Thymus (tissue), 11 donors: ENCODE data around the gene HIVEP3. TPM values are rescaled to one million over a fixed set of nuclear protein-coding genes. Genes with fewer than 3 reads are reported as not detected.

ENCODE experiments used
- DNase-seq, 9 donors: peaks; one replicate each; pipeline ENCODE4 v3.0.0-alpha.2; 2013; ENCODE audit warnings: low spot score in 9 of 9, low read depth in 6 of 9, missing footprints in 1 of 9
- H3K27ac ChIP-seq, 2 donors: one replicate each; pipeline ENCODE4 v1.5.1; 2013; ENCODE audit warnings: control low read depth in 1 of 2, low read depth in 1 of 2, low read length in 1 of 2, mild to moderate bottlenecking in 1 of 2, moderate library complexity in 1 of 2
- H3K27me3 ChIP-seq, 2 donors: one replicate each; pipeline ENCODE4 v1.5.1; 2013; ENCODE audit warnings: low read length in 1 of 2; ENCODE audit not compliant: control insufficient read depth in 2 of 2, insufficient read depth in 1 of 2
- H3K36me3 ChIP-seq, 2 donors: one replicate each; pipeline ENCODE4 v1.5.1; 2013; ENCODE audit warnings: low read length in 1 of 2, mild to moderate bottlenecking in 1 of 2, moderate library complexity in 1 of 2; ENCODE audit not compliant: control insufficient read depth in 2 of 2, insufficient read depth in 2 of 2
- H3K4me1 ChIP-seq, 2 donors: one replicate each; pipeline ENCODE4 v1.5.1; 2013; ENCODE audit warnings: low read length in 2 of 2; ENCODE audit not compliant: control insufficient read depth in 2 of 2, insufficient read depth in 2 of 2
- H3K4me3 ChIP-seq, 2 donors: one replicate each; pipeline ENCODE4 v1.5.1; 2013; ENCODE audit warnings: low read length in 2 of 2, control low read depth in 1 of 2, mild to moderate bottlenecking in 1 of 2
- H3K9me3 ChIP-seq, 2 donors: one replicate each; pipeline ENCODE4 v1.5.1; 2013; ENCODE audit warnings: low read length in 1 of 2, mild to moderate bottlenecking in 1 of 2; ENCODE audit not compliant: control insufficient read depth in 2 of 2, insufficient read depth in 1 of 2
- WGBS: extraction: QIAGEN DNeasy Blood & Tissue Kit; methylation state at CpG from one replicate; pipeline ENCODE4 v1.1.7; 2013; 5-methylcytosine and 5-hydroxymethylcytosine counted together
- polyA plus RNA-seq: library from polyadenylated mRNA; stranded (reverse); fragments of 200-250 nt; gene quantifications from one replicate; pipeline ENCODE4 v1.2.3, GENCODE V29; 2013
- total RNA-seq: library from RNA; stranded (reverse); fragments of 120-200 nt; gene quantifications from one replicate; pipeline ENCODE4 v1.2.4, GENCODE V29; 2013
- donor health status: healthy.

HIVEP3 gene
- total and polyA plus RNA-seq, 2 donors: 6.7 to 12.1 TPM

DNA sequence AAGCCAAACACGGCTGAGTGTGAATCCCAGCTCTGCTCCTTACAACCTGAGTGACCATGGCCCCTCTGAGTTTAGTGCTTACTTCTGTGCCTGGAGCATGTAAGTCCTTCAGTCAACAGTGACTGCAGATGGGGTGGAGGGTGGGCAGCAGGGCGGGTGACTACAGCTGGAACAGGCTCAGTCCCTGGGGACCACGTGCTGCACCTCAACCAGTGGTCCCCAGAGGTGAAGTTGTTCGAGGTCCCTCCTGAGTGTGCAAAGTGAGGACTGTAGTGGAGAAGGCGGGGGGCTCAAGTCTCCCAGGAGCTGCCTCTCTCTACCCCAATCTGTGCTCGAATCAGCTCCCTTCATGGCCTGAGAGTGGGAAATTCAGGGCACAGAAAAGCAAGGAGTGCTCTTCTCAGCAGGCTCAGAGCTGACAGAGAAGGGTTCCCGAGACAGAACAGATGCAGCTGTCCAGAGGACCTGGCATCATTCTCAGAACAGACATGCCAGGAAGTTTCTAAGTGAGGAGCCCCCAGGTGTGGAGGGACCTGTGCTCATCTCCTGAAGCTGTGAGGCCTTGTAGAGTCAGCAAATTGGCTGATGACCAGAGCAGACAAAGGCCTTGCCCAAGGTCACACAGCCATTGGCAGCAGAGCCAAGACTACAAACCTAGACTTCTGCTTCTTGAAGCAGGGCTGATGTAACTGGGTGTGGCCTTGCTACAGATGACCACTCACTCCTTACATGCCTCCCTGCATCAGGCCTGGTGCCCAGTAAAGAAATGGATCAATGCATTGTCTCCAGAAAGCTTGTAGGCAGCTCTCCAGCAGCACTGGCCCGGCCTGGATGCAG is 372.5 kb downstream of the HIVEP3 start:
- H3K9me3 ChIP-seq: peaks cover 0 to 3% of the 10 kb centered on the region in 2 donors
- DNase-seq: no peak
- no peaks in the 10 kb centered on the region for H3K4me1 ChIP-seq
- no peak overlapping the region for H3K4me3 ChIP-seq
- H3K27me3 ChIP-seq: no peaks in the 10 kb centered on the region
- 96% methylated on average over 8 of the region's 8 CpGs for WGBS
- no peak overlapping the region for H3K27ac ChIP-seq
- peaks cover 25 to 33% of the 10 kb centered on the region in 2 donors for H3K36me3 ChIP-seq

DNA sequence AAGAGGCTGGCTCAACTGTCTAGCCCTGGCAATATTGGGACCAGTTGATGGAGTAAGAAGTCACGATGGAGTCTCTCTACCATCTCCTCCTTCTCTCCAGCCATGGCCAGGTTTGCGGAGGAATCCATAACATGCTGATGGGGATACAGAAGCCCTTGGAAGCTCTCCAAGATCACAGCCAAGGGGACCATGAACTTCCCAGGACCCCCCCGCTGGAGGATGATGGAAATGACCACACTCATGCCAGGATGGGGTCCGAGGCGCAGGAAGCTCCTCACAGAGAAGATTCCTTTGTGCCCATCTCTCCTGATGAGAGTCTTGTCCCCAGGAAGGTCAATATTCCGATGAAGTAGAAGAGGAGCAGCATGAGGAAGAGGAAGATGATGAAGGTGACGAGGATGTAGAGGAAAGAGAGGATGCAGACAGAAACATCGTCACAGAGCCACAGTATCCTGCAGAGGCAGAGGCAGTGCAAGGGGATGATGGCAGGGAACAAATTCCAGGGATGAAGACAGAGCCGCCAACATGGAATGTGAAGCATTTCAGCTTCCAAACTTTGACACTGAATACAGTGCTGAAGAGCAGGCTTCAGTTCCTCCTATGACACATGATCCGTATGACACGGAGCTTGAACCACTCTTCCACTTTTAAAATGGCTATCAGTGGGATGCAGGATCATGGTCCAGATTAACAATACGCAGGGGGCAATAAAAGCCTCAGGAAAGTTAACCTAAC is 376.4 kb downstream of the HIVEP3 start:
- Histone ChIP-seq H3K4me3 (no peak overlapping the region), H3K9me3 (peaks cover 0 to 3% of the 10 kb centered on the region in 2 donors), H3K4me1 (no peaks in the 10 kb centered on the region), H3K27me3 (no peaks in the 10 kb centered on the region), H3K36me3 (peaks cover 31 to 61% of the 10 kb centered on the region in 2 donors), H3K27ac (no peak overlapping the region)
- DNase-seq: no peak
- 96% methylated on average over 12 of the region's 12 CpGs for WGBS

DNA sequence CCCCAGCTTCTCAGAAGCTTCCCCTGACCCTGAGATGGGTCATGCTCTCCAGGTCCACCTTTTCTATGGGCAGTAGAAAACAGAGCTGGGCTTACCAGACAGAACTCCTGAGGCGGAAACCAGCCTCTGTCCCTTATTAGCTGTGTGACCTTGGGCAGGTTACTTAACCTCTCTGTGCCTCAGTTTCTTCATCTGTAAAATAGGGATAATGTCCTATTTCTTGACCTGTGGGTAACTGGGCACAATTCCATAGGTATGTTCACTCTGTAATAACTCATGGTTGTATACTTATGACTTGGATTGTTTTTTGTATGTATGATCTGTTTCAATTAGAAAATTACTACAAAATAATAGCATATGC is 377.1 kb downstream of the HIVEP3 start:
- Histone ChIP-seq H3K4me3 (no peak overlapping the region), H3K27me3 (no peaks in the 10 kb centered on the region), H3K4me1 (no peaks in the 10 kb centered on the region), H3K27ac (no peak overlapping the region), H3K36me3 (peaks cover 24 to 61% of the 10 kb centered on the region in 2 donors), H3K9me3 (peaks cover 0 to 3% of the 10 kb centered on the region in 2 donors)
- DNase-seq: no peak
- 100% methylated on average over 1 of the region's 1 CpG for WGBS

DNA sequence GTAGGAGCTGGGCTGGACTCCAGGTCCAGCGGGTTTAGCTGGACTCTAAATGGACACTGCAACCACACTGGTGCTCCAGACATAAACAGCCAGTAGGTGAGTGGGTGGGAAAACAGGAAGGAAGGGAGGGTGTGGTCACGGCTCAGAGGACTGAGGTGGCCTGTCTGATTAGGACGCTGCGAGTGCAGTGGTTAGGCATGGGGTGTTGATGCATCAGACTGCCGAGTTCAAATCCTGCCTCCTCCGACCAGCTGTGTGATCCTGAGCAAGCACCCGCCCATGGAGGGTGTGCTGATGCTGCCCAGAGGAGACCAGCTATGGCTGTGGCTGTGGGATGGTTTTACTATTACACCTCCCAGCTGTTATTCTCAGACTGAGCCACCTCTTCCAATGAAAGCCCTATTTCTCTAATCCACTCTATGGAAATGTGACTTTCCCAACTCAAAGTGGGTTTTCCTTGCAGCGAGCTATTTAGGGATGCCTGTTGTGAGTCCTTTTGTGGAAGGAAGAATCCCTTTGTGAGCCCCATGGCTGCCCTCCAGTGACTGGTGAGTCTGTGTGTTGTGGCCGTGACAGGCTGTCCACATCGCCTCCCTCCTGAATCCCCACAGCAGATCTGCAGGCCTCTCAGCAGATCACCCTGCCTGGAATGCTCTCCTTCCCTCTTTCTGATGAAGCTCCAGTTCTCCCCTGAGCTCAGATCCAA is 377.7 kb downstream of the HIVEP3 start:
- 84% methylated on average over 10 of the region's 10 CpGs for WGBS
- peaks cover 22 to 59% of the 10 kb centered on the region in 2 donors for H3K36me3 ChIP-seq
- DNase-seq: no peak
- H3K27me3 ChIP-seq: no peaks in the 10 kb centered on the region
- H3K9me3 ChIP-seq: peaks cover 0 to 3% of the 10 kb centered on the region in 2 donors
- no peak overlapping the region for H3K27ac ChIP-seq
- H3K4me1 ChIP-seq: no peaks in the 10 kb centered on the region
- H3K4me3 ChIP-seq: no peak overlapping the region

DNA sequence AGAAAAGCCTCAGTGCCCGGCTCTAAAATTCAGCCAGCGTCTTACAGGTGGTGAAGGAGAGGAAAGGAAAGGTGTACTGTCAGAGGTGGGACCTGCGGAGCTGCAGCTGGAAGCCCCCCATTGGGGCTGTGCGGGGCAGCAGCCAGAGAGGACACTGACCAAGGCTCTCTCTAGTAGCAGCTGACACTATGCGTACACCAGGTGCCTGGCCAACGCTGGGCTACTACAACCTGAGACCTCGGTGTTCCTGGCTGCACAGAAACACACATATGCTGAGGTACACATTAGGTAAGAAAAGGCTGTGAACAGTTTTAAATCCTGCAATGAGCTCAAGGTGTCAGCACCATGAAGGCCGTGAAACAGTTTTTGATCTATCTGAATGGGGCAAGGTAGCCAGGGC is 378.7 kb downstream of the HIVEP3 start:
- WGBS: 97% methylated on average over 8 of the region's 8 CpGs
- no peaks in the 10 kb centered on the region for H3K4me1 ChIP-seq
- H3K36me3 ChIP-seq: peaks cover 22 to 60% of the 10 kb centered on the region in 2 donors
- no peak overlapping the region for H3K4me3 ChIP-seq
- no peaks in the 10 kb centered on the region for H3K27me3 ChIP-seq
- H3K9me3 ChIP-seq: no peaks in the 10 kb centered on the region
- H3K27ac ChIP-seq: no peak overlapping the region
- DNase-seq: no peak

DNA sequence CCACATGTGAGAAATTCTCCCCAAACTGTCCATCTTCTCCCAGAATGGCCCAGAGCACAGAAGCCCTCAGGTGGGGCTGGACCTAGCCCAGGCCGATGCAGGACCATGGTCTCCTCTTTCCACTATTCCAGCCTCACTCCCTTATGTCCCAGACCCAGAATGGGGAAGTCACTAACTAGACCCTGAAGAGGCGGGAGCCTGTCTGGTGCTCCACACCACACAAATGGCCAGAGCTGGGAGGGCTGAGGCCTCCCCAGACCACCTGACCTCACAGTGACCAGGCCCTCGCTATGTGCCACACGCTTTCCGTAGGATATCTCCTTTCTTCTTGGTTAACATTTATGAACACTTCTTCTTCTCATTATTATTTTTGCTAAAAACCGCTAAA is 379.3 kb downstream of the HIVEP3 start:
- H3K27me3 ChIP-seq: no peaks in the 10 kb centered on the region
- H3K4me3 ChIP-seq: no peak overlapping the region
- no peak overlapping the region for H3K27ac ChIP-seq
- no peak for DNase-seq
- H3K36me3 ChIP-seq: peaks cover 22 to 60% of the 10 kb centered on the region in 2 donors
- no peaks in the 10 kb centered on the region for H3K4me1 ChIP-seq
- 91% methylated on average over 6 of the region's 6 CpGs for WGBS
- H3K9me3 ChIP-seq: no peaks in the 10 kb centered on the region

DNA sequence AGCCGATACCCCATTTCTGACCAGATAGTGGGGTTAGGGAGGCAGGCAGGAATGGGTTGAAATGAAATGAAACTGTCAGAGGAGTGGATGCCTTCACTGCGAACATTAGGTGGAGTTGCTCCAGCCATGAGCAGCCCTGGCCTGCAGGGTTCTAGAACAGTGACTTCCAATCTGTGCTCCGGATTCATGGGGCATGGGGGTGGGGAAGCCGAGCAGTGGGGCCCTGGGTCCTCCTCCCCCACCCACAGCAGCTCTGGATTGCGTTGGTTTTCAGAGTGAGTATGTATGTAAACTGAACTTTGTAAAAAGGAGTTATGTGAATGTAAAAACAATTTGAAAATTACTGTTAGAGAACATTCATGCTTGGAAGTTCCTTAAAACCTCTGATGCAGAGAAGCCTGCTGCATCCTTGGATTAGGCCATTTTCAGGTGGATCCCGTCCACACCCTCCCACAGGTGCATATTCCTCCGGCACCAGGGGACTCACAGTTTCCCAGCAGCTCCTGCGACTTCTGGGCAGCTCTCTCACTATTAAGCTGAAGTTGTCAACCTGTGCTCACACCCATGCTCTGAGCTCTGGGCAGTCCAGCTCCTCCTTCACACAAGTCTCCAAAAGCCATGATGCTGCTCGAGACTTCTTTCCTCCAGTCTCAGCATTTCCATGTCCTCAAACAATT is 379.8 kb downstream of the HIVEP3 start:
- no peaks in the 10 kb centered on the region for H3K9me3 ChIP-seq
- H3K4me1 ChIP-seq: no peaks in the 10 kb centered on the region
- H3K4me3 ChIP-seq: no peak overlapping the region
- H3K27ac ChIP-seq: no peak overlapping the region
- no peak for DNase-seq
- H3K36me3 ChIP-seq: peaks cover 20 to 59% of the 10 kb centered on the region in 2 donors
- WGBS: over 99% methylated on average over 9 of the region's 9 CpGs
- no peaks in the 10 kb centered on the region for H3K27me3 ChIP-seq

DNA sequence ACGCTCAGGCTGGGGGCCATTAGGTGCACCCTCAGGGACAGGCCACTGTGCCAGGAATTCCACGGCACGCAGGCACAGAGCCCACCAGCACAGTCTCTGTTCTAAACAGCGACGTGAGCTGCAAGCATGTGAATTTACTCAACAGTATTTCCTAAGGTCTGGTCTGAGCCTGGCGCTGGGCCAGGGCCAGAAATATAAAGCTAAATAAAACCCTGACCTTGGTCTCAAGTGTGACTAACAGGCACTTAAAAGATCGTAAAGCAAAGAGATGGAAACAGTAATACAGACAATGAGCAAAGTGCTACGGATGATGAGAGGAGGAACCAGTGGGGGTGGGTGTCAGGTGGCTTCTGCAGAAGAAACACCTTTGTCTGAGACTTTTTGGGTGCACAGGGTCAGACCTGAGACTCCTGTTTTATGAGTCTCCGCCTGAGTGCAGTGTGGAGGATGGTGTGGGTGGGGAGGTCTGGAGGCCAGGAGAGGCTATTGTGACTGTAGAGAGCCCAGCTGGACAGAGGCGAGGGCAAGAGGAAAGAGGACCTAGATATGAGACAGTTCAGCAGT is 380.9 kb downstream of the HIVEP3 start:
- H3K4me1 ChIP-seq: no peaks in the 10 kb centered on the region
- H3K27ac ChIP-seq: no peak overlapping the region
- H3K9me3 ChIP-seq: no peaks in the 10 kb centered on the region
- WGBS: 95% methylated on average over 10 of the region's 10 CpGs
- no peaks in the 10 kb centered on the region for H3K27me3 ChIP-seq
- no peak for DNase-seq
- H3K36me3 ChIP-seq: peaks cover 13 to 50% of the 10 kb centered on the region in 2 donors
- H3K4me3 ChIP-seq: no peak overlapping the region
